SHP77 treated with DMSO at 0.1 percent for 48 hours (cell line): ENCODE data around the gene CAPNS2.
"Not testable (repeated sequence)": the region's sequence is repeated elsewhere in the genome, so short reads cannot be mapped to it uniquely, and the experiment has no call there.

Experiments used
- DNase-seq: peaks from one replicate; lab custom pipeline; 2025; lab: John Stamatoyannopoulos, UW

The CAPNS2 gene

DNA sequence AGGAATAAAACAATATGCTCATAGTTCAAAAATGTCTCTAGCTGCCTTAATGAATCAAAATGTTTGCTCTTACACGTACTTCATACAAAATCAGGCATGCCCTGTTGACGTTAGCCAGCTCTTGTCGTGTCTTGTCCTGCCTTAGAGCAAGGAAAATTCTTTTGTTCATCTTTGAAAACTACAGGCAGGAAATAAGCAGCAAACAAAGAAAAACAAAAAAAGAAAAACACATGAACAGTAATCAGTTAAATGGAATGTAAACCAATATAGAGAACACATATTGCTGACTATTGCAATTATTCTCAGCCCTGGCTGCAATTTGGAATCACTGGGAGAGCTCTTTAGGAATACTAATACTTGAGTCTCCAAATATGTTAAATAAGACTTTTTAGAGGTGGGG, 1.7 kb downstream of the CAPNS2 start:
- DNase-seq: no peak

DNA sequence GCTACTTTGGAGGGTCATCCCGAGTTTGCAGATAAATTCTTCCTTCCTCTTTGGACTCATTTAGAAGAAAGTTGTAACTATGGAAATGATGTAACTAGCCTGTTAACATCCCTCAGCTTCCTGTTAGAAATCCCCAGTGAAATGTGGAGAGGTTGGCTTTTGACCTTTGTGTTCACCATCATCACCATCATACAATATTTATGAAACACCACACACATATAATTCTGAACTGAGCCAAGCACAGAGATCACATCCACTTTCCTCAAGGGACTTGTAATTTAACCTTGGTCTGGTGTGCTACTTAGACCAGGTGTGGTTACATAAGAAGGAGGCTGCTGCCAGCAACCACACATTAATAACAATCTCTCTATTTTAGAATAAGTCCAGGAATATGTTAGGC, 2.5 kb downstream of the CAPNS2 start:
- no peak for DNase-seq

DNA sequence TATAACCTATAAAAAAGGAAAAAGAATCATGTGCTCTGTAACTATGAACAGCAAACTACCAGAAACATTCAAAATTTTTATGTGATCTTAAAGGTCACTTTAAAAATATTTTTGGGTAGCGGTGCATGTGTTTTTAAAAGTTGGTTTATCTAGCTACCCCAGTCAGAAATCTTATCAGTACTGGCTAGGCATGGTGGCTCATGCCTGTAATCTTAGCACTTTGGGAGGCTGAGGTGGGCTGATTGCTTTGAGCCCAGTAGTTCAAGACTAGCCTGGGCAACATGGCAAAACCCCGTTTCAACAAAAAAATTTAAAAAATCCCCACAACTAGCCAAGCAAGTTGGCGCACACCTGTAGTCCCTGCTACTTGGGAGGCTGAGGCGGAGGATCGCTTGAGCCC, 3.7 kb downstream of the CAPNS2 start:
- no peak for DNase-seq

DNA sequence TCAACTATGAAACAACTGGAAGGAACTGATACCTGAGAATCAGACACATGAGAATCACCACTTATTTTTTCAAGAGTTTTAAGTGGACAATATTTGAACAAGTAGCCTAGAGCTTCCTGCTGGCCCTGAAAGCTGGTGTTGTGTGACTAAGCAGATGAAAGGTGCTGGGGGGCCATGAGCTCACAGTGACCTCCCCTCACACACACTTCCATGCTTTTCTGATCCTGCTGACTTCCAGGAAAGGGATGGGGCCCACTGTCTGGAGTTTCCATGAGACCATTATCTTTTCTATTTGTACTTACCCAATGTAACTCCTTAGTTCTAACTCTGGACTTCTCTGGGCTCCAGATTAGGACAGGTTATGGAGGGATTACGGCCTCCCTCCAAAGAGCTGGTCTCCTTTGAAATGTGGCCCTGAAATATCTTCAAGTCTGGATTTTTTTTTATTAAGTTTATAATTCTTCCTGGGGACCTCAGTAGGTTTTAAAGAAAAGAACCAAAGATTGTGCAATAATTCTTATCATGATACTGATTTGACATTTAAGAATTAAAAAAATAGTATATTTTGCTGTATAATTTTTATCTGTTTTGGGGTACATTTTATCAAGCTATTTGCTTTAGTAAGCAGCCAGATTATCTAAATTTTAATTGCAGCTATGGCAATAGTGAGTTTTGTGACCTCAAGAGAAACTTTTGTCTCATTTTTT, 4.9 kb downstream of the CAPNS2 start:
- DNase-seq: no peak

DNA sequence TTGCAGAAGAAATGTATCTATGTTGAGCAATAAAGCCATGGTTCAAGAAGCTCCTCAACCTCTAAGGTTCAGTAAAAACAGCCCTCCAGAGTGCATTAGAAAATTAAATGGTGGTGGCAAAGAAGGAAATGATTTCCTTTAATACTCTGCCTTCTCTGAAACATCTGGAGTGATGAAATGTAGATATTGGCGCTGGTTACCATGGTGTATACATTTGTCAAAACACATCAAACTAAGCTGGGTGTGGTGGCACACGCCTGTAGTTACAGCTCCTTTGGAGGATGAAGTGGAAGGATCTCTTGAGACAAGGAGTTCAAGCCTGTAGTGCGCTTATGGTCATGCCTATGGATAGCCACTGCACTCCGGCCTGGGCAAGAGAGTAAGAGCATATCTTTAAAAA, 6.0 kb downstream of the CAPNS2 start:
- no peak for DNase-seq

DNA sequence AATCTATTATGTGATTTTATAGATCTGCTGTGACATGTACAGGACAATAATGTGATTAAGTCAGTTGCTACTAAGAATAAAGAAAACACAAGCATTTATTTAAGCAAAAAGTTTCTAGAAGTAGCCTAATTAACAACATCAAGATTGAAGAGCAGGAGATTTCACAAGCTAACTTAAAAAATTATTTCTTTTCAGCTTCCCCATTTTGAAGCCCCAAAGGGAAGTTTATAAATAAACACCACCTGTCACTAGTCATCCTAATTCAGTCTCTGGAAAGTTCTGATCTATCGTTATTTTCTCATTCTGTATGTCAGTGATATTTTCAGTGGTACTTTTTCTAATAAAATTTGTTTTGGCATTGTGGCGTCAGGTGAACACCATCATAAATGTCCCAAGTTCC, 8.3 kb downstream of the CAPNS2 start:
- no peak for DNase-seq

DNA sequence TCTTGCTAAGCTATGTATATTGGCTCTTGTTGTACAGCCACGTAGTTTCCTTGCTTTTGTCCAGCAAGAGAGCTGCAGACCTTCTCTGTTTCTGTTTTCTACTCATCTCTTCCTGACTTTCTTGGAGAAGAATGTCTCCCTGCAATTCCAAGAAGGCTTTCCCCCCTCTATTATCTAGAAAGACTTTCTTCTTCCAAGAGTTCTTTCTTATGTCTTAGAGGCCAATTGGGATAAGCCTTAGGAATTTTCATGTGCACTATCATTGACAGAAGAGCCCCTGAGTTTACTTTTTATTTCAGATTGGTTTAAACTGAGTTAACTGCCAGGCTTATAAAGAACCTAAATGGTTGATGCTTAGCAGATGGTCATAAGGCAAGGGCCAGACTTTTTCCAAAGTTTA, 9.0 kb downstream of the CAPNS2 start:
- DNase-seq: no peak

DNA sequence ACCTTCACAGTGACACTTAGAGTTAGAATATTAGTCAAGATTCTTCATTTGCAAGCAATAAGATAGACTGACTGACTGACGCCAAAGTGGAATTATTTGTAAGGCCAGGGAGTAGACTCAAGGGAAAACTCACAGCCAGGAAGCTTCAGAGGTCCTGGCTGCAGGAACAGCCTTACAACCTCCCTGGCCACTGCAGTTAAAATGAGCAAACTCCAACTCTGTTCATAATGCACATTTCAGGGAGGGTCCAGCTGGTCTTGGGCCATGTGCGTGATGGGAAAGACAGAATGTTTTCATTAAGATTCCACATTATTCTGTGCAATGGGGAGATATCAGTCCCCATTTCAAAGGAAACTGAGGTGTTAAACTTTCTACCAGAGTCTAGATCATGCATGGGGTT, 9.9 kb downstream of the CAPNS2 start:
- DNase-seq: no peak

DNA sequence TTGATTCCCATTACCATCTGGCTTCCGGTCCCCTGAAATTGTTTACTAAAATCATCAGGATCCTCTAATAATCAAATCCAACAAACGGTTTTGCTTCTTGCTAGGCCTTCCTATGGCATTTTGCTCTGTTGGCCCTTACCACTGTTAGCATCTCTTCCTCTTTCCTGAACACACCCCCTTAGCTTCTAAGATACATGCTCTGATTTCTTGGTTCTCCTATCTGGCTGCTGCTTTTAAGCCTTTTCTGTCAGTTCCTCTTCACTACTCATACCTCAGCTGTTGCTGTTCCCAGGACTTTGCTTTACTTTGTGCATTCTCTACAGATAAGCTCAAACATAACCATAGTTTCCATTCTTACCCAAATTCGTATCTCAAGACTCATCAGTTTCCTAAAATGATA, 11.4 kb downstream of the CAPNS2 start:
- no peak for DNase-seq

DNA sequence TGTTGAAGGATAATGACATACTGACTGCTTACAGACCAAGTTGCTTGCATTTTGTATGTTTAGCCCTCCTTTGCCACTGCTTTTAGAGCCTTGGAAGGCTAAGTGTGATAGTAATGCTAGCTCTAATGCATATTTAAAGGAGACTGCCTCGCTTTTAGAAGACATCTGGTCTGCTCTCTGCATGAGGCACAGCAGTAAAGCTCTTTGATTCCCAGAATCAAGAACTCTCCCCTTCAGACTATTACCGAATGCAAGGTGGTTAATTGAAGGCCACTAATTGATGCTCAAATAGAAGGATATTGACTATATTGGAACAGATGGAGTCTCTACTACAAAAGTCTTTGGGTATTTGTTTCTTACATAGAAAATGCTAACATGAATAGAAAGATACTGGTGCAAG, 19.1 kb downstream of the CAPNS2 start:
- DNase-seq: no peak

DNA sequence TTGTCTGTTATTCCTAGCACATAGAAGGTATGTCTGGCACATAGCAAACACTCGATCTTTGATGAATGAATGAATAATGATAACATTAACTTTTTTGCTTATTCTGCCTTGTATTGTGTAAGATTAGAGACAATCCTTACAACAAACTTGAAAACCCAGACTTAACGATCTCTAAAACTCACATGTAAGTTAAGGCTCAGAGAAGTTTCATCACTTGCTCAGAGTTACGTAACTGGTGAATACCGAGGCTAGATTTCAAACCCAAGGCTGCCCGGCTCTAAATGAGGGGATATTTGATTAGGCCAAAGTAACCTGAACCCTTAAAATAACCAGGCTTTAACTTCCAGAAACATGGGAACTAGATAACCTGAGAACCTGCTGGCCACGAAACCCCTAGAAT, 22.3 kb downstream of the CAPNS2 start:
- DNase-seq: no peak

DNA sequence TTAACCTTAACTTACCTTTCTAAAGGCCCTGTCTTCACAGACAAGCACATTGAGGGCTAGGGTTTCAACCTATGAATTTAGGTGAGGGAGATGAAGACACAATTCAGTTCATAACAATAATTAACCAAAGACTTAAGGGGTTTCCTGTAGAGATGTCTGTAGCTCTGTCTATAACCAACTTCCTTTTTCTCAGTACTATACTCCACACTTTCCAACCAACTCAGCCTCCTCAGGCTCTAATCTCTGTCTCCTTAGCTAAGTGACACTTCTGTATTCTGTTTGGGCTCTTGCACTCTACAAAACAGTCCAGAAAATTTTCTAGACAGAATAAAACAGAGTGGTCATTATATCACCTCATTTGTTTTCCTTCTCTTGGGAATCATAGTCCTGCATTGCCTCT, 25.8 kb downstream of the CAPNS2 start:
- no peak for DNase-seq

DNA sequence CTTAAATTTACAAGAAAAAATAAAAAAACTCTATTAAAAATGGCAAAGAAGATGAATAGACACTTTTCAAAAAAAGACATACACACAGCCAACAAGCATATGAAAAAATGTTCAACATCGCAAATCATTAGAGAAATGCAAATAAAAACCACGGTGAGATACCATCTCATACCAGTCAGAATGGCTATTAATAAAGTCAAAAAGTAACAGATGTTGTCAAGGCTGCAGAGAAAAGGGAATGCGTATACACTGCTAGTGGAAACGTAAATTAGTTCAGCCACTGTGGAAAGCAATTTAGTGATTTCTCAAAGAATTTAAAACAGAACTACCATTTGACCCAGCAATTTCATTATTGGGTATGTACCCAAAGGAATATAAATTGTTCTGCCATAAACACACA, 31.4 kb downstream of the CAPNS2 start:
- DNase-seq: no peak

DNA sequence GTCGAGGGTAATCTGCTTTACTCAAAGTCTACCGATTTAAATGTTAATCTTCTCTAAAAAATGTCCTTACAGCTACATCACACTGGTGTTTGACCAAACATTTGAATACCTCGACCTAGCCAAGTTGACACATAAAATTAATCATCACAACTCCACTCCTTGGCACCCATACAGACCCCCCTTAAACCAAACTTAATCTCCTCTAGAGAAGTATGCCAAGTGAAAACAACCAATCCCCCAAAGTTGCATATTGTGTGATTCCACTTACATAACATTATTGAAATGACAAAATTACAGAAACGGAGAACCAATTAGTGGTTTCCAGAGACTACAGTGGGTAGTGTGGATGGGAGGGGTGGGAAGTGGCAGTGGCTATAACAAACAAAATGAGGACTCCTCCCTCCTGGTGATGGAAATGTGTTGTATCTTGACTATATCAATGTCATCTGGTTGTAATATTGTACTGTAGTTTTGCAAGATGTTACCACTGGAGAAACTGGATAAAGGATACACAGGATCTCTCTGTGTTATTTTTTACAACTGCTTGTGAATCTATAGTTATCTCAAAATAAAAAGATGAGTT, 39.4 kb downstream of the CAPNS2 start:
- DNase-seq: no peak

DNA sequence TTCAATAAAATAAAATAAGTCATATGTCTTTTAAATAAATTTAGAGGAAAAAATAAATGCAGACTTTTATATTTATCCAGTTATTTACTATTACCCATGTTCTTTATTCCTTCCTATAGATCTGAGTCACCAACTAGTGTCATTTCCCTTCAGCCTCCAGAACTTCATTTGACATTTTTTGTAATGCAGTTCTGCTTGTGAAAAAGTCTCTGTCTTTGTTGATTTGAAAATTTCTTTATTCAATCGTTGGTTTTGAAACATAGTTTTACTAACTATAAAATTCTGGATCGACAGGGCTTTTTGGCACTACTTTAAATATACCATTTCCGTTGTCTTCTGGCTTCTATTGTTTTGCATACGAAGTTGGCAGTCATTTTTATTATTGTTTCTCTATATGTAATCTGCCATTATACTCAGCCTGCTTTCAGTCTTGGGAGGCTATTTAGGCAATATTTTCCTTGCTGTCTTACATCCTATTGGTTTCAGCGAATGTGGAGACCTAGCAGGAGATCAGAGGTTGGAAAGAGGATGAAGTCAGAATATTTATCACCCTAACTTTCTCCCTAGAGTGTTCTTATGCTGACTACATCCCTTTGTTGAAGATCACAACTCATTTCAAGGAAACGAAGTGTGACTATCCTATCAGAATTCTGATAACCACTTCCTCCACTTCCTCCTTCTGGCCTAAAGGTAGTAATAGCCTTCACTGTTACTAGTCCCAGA, 47.3 kb downstream of the CAPNS2 start:
- DNase-seq: no peak

DNA sequence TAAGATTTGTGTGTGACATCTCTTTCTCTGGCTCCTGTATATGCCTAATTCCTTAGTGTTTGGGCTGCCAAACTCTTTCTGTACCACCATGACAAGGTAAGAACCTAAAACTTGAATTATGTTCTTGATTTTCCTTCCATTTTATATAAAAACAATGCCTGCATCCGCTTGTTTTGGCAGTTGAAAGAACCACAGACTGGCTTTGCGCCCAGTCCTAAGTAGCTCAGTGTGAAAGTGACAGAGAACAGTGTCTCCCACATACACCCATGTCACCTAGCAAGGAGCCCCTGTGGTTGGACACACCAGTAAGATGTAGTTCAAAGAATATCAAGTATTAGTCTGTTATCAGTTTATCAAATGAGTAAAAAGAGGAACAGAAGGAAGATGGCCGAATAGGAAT, 48.6 kb downstream of the CAPNS2 start:
- DNase-seq: no peak

DNA sequence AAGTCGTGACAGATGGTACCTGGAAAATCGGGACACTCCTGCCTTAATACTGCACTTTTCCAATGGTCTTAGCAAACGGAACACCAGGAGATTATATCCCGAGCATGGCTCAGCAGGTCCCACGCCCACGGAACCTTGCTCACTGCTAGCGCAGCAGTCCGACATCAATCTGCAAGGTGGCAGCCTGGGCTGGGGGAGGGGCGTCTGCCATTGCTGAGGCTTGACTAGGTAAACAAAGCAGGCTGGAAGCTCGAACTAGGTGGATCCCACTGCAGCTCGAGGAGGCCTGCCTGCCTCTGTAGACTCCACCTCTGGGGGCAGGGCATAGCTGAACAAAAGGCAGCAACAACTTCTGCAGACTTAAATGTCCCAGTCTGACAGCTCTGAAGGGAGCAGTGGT, 49.2 kb downstream of the CAPNS2 start:
- DNase-seq: not testable (repeated sequence)
